ENCODE data around the gene ARMH4. TPM values are rescaled to one million over a fixed set of nuclear protein-coding genes. Genes with fewer than 3 reads are reported as not detected.

The ARMH4 gene, protein sequence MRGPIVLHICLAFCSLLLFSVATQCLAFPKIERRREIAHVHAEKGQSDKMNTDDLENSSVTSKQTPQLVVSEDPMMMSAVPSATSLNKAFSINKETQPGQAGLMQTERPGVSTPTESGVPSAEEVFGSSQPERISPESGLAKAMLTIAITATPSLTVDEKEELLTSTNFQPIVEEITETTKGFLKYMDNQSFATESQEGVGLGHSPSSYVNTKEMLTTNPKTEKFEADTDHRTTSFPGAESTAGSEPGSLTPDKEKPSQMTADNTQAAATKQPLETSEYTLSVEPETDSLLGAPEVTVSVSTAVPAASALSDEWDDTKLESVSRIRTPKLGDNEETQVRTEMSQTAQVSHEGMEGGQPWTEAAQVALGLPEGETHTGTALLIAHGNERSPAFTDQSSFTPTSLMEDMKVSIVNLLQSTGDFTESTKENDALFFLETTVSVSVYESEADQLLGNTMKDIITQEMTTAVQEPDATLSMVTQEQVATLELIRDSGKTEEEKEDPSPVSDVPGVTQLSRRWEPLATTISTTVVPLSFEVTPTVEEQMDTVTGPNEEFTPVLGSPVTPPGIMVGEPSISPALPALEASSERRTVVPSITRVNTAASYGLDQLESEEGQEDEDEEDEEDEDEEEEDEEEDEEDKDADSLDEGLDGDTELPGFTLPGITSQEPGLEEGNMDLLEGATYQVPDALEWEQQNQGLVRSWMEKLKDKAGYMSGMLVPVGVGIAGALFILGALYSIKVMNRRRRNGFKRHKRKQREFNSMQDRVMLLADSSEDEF
- 1 to 10 TPM in 1 of 2 donors, not detected in 1; 1.3 TPM for total RNA-seq

DNA sequence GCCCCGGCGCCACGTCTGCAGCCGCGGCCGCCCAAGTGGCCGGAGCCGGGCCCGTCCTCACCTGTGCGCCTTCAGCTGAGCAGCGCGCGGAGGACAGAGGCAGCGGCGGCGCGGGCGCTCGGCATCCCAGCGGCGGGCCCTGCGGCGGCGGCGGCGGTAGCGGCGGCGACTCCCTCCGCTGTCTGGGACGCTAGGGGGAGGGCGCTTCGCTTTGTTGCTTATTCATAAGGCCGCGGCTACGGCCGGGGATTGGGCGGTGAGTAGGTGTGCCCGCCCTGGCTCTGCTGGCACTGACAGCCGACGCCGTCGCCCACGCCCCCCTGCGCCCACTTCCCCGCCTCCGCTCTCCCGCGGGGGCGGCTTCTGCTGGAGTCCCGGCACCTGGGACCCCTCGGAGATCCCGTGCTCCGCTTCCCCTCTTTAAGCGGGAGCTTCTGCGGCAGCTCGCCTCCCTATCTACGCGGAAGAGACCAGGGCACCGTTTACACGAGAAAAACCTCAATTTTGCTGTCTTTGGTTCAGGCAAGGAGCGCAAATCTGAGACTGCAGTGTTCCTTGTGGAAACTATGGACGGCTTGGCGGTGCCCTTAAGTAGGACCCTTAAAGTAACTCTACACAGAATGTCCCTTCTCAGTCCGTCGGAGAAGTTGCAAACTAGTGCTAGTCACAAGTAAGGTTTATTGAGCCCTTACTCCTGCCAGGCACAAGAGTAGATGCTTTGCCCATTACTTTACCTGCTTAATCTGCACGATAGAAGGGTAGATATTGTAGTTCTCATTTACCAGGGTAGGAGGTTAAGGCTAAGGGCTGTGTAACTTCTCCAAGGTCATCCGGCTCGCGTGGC, at the start of gene ARMH4:
Gene ARMH4, minus strand, starts transcription at position 200 of the 844 bp plus-strand sequence. CDS start 12,855 bp downstream, outside the sequence.

GRCh38 chr14:58199726-58200479, 47.9 kb upstream of the ARMH4 start, which contains the start of gene ACTR10:
TSS of gene ACTR10 (plus strand) at chr14:58200149. CDS start at chr14:58200218, 69 bp downstream.

Small RNA genes within 50 kb of the gene (small RNA-seq; reads per million reads assigned to genes)
- 0 reads per million in 2 donors for gene RN7SL598P

Other genes starting within 250 kb of the ARMH4 start
- gene ACTR10, start 47.9 kb upstream of the ARMH4 start, total RNA-seq = 10 to 100 TPM; 46.6 to 51.6 TPM
- gene PSMA3, start 92.6 kb upstream of the ARMH4 start, total RNA-seq = 100 to 1,000 TPM; 119 to 226 TPM
- gene ARID4A, start 146.3 kb upstream of the ARMH4 start, total RNA-seq = 1 to 10 TPM; 7.0 to 9.6 TPM
- gene TOMM20L, start 243.7 kb upstream of the ARMH4 start, total RNA-seq = not detected